GM11168 (cell line): Measurements from ENCODE around the gene PPP2R2C.

ENCODE experiments used
- in situ Hi-C: fragments of 300-500 bp; cut with MboI; formaldehyde crosslinking; loops from one replicate; pipeline ENCODE4 v1.12.0; 2022; ENCODE audit warnings: low sequenced_read_pairs; ENCODE audit not compliant: unreplicated experiment

Gene PPP2R2C

GRCh38 chr4:6384541-6384940 lies 87.9 kb downstream of the PPP2R2C start:
- in situ Hi-C loops: no loop called here

- in situ Hi-C loops: no loop called here
Observed at GRCh38 chr4:6383929-6384328, 88.5 kb downstream of the PPP2R2C start.

GRCh38 chr4:6383009-6383404 lies 89.4 kb downstream of the PPP2R2C start:
- in situ Hi-C loops: no loop called here

- in situ Hi-C loops: no loop called here
Observed at GRCh38 chr4:6381571-6382123, 90.8 kb downstream of the PPP2R2C start.

GRCh38 chr4:6380746-6381410 lies 91.5 kb downstream of the PPP2R2C start:
- in situ Hi-C loops: no loop called here

DNA sequence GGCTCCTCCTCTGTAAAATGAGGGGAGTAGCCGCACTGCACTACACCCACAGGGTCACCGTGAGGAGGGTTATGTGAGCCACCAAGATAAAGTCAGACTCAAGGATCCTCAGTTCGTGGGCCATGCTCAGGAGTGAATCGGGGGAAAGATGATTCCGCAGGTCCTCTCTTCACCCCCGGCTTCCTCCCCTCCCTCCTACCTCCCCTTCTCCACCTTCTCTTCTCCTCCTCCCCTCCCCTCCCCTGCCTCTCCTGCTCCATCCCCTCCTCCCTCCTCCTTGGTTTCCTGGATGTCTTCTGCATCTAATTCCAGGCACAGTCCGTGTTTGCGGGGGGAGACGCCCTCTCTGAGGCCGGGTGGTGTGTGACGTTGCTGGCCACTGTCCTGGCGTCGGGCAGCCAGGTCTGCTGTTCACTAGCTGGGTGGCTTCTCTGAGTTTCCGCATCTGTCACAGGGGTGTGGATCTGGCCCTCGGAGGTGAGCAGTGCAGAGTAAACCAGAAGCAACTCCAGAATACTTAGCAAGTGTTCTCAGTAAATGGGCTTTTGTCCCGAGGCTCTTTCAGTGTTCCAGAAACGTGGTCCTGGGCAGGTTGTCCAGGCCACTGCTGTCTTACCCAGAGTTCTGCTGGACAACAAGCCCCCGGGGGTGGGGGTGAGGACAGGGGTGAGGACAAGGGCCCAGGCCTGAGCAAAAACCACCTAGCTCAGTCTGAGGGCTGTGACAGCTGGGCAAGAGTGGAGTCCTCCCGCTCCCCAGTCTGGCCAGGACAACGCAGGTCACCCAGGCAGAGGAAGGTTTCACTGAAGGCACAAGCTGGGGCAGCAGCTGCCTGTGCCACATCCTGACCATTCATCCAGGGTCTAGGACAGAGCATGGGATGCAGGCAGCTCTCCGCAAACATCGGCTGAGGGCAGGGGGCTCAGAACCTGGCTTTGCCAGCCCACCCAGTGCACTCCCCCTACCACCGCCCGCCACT lies 92.4 kb downstream of the PPP2R2C start:
- in situ Hi-C loops: no loop called here

GRCh38 chr4:6378493-6379445 lies 93.6 kb downstream of the PPP2R2C start:
- in situ Hi-C loops: no loop called here

DNA sequence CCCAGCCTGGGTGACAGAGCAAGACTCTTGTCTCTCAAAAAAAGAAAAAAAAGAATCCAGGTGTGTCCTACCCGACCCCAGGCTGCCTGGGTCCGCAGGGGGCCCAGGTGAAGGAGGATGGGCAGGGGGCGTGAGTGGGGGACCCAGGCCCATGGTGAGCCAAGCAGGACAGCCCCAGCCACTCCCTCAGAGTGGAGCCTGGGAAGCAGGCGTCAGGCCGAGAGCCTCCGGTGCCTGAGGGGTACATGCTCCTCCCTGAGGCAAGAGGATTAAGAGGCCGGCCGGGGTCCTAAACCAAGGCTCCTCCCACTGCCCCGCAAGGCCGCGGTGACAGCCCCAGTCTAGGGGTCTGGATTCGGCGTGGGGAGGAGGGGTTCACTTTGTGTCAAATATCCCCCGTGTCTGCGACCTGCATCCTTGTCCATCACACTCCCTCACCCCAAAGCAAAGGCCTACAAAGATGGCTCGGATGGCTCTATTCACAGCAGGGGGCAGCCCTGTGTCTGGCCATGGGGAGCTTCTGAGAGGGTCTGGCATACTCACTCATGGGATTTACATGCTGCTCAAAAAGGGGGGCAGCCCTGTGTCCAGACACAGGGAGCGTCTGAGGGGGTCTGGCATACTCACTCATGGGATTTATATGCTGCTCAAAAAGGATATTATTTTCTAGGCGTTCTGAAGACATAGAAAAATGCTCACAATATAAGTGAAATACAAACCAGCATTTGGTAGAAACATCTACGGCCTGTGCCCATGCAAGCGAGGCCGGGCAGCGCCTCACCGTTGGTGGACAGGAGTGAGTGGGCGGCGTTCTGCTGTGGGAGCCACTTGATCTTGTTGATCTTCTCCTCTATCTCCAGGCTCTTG lies 94.6 kb downstream of the PPP2R2C start:
- in situ Hi-C loops: no loop called here

GRCh38 chr4:6375620-6376295 lies 96.7 kb downstream of the PPP2R2C start:
- in situ Hi-C loops: no loop called here

DNA sequence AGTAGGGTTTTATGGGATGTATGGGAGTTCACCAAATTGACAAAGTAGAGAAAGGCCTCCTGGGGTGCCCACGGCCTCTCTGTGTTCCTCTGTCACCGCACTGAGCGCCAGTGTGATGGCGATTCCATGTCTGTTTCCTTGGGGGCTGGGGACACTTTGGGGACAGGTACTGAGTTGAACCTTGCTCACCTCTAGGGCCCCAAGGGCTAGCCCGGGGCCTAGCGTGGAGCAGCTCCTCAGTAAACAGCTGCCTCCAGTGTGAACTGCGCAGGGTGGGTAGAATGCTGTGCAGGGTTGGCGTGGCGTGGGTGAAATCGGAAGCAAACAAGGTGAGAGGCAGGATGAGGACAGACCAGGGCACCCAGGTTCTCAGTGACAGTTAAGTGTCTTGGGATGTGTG lies 97.8 kb downstream of the PPP2R2C start:
- in situ Hi-C loops: no loop called here

DNA sequence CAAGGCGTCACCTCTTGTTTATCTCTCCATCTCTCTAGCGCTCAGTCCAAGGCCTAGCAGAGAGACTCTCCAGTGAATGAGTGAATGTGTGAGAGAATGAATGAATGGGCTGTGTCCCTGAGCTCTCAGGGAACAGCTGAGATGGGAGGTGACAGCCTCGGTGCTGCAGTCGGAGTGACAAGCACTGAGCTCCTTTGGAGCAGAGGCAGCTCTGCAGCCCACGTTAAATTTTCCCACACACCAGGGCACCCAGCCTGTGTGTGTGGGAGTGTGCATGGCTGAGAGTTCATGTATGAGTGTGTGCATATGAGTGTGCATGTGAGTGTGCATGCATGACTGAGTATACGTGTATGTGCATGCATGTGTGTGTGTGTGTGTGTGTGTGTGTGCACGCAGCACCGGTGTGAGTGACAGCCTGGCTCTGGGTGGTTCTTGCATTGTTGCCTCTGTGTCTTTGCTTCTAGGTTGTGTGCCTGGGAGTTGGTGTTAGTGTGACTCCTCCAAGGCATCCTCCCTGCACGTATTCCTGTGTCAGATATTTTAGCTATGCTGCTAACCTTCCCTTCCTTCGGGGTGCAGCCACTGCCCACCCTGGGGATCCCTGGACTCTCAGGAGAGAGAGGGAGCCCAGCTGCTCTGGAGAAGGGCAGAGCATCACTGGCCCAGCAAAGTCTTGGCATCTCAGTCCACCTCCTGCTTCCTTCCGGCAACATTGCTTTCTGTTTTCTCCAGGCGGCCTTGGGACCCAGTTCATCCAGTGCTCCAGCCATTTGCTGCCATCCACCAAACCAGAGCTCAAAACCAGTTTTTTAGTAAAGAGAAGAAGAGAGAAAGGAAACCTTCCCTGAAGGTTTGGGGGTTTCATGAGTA lies 98.6 kb downstream of the PPP2R2C start:
- in situ Hi-C loops: no loop called here

DNA sequence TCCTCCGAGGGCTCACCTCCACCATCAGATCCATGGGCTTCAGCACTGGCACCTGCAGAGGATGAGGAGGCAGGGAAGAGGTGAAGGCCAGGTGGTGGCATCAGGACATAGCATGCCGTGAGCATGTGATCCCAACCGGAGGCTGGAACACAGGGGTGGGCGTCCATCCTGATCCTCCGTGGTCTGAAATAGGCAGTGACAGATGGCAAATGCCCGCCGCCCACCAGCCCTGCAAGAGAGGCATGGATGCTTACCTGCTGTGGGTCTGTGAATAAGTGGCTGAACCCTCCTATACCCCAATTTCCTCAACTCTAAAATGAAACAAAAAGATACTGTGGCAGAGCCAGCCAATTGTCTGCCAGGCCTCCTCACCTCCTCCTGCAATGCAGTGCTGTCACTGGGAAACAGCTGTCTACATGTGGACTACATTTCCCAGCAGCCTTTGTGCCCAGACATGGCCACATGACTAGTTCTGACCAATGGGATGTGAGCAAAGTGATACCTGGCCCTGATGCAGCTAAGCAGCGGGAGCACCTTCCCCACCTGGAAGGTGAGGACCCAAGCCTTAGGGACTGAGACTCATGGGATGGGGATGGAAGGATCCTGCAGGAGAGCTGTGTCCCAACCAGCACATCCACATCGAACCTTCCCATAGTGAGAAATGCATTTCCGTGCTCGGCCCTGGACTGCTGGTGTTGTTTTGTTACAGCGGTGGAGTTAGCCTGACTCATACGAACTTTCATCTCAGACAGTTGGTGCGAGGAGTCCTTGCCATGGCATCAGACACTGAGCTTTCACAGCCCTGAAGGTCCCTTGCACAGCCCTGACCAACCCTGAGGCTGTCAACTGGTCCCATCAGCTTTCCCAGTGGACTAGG lies 99.5 kb downstream of the PPP2R2C start:
- in situ Hi-C loops: no loop called here

DNA sequence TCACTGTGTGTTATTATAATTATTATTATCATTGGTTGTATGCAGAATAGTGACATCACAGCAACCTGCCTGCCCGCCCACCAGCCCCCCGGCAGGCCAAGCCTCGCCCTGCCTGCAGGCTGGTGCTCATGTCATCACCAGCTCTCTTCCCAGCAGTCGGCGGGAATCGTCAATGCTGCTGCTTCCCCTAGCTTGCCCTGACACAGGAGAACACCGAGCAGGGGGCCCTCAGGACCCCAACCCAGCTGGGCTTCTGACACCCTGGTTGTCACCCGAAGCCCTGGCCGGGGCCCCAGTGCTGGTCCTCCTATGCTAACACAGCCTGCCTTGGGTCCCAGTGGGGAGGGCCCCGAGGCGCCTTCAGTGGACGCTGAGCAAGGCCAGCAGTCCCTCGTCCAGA lies 100.6 kb downstream of the PPP2R2C start:
- in situ Hi-C loops: no loop called here

DNA sequence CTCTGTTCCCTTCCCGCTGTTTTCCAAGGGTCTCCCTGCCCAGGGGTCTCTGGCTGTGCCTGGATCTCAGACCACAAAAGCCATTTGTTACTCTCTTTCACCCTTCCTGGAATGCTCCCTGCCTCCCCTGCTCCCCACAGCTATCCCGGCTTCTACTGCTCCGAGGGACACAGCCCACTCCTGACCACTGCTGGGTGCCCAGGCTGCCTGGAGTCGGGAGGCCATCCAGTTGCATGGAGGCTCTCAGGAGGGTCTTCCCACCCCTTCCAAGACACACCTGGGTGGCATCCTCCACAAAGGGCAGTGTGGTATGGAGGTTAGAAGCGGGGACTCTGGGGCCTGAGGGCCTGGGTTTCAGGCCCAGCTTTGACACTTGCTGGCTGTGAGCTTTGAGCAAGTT lies 101.1 kb downstream of the PPP2R2C start:
- in situ Hi-C loops: no loop called here

DNA sequence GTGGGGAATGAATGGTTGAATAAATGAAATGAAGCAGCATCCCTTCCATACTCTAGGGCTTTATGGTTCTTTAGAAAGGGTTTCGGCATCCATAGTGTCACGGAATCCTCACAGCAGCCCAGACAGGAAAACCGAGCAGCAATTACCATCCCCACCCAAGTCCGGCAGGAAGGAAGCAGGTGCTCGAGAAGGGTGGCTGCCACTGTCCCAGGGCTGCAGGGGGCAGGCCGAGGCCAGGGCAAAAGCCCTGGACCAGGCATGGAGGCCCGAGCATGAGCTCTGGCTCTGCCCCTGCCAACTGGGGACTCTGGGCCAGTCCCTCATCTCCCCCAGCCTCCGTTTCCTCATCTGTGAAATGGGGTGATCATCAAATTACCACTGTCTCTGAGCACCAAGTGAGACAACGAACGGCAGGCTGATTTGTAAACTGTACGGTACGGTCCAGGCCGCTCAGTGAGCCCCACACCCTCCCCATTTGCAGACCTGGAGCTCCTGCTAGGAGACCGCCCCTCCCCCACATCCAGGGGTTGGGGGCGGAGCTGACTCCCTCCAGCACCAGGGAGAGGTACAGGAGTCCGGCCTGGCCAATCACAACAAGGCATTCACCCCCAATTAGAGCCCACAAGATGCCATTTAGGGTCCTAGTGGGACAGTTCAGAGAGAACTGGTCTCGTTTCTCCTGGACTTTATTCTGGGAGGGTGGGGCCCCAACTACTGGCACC lies 102.3 kb downstream of the PPP2R2C start:
- in situ Hi-C loops: no loop called here

GRCh38 chr4:6369511-6369910 lies 102.9 kb downstream of the PPP2R2C start:
- in situ Hi-C loops: no loop called here
